NCI-H460 (cell line): ENCODE measurements around the gene SERPINA3. TPM values are rescaled to one million over a fixed set of nuclear protein-coding genes. Genes with fewer than 3 reads are reported as not detected.
"Not testable (repeated sequence)": the region's sequence is repeated elsewhere in the genome, so short reads cannot be mapped to it uniquely, and the experiment has no call there.

Experiments
- DNase-seq: peaks from one replicate; pipeline ENCODE4 v3.0.0-alpha.2; 2016; ENCODE audit warnings: low read depth; ENCODE audit errors: extremely low read depth
- polyA plus RNA-seq: library from polyadenylated mRNA; depleted of rRNA; stranded (reverse); fragments of >200 nt; gene quantifications from 2 replicates; pipeline ENCODE4 v1.2.3, GENCODE V29; 2014; cell fraction: nucleus; rRNA removed
- total RNA-seq: library from RNA; depleted of rRNA; stranded (reverse); fragments of >200 nt; shearing (Covaris generic); gene quantifications from 2 replicates; pipeline ENCODE4 v1.2.3, GENCODE V29; 2014; rRNA removed

The SERPINA3 gene
- total RNA-seq: not detected in 2 replicates
- not detected in 2 replicates for polyA plus RNA-seq

DNA sequence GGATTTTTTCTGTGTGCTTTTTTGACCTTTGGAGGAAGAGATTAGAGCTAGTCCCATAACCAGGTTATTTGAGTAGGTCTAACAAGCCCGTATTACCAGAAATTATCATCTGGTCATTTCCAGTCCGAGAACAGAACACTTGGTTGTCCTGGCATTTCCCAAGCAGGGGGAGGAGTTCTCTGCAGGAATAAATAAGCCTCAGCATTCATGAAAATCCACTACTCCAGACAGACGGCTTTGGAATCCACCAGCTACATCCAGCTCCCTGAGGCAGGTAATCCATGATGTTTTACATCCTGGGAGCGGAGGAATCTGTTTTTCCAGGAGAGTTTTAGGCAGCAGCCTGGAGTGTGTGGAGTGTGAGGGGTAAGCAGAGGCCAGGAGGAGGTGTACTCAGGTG, at the start of gene SERPINA3:
Gene SERPINA3 (plus strand): TSS at position 218 of the 400 bp plus-strand sequence. CDS start 2,051 bp downstream, outside the sequence.
- no peak for DNase-seq

GRCh38 chr14:94562941-94563883, 49.0 kb upstream of the SERPINA3 start:
- no peak for DNase-seq

DNA sequence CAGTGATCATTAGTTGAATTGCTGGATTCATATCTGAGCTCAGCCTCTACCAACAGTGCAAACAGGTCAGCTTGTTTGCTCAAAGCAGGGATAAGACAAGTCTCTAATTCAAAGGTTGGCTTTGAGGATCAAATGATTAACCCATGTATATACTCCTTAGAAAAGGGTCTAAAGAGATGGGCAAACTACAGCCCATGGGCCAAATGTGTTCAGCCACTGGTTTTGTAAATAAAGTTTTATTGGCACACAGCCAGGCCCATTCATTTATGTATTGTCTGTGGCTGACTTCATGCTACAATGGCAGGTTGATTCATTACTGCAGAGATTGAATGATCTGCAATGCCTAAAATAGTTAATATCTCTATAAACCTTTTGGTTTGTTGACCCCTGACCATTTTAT, 47.8 kb upstream of the SERPINA3 start:
- DNase-seq: no peak

DNA sequence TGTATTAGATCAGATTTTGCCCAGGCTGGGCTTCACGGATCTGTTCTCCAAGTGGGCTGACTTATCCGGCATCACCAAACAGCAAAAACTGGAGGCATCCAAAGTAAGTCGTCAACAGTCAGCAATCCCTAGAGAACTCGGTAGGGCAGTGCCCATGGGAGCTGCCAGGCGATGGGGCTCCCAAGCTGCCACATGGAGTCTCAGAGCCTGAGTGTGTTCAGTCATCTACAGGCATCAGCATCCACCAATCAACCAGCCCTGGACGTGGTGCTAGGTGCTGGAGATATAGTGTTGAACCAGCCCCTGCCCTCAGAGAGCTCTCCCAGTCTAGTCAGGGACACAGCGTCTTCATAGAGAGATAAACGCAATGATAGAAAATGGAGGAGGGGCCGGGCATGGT, 44.0 kb upstream of the SERPINA3 start:
- DNase-seq: no peak

DNA sequence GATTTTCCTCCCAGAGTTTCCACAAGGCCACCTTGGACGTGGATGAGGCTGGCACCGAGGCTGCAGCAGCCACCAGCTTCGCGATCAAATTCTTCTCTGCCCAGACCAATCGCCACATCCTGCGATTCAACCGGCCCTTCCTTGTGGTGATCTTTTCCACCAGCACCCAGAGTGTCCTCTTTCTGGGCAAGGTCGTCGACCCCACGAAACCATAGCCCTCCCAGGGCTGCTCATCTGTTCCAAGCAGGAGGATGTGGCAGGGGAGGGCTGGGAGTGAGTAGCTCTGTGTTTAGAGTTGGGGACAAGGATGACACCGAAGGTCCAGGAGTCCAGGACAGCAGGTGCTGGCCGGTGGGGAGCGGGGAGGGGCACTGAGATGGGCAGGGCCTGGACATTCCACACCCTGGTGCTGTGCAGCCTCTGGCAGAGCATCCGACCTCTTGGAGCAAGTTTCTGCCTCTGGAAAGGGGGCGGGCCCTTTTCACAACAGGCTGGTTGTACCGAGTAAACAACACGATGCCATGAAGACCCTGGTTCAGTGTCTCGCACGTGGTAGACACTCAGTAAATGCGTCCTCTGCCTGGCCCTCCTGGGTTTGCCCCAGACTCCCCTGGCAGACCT, 42.7 kb upstream of the SERPINA3 start:
- no peak for DNase-seq

DNA sequence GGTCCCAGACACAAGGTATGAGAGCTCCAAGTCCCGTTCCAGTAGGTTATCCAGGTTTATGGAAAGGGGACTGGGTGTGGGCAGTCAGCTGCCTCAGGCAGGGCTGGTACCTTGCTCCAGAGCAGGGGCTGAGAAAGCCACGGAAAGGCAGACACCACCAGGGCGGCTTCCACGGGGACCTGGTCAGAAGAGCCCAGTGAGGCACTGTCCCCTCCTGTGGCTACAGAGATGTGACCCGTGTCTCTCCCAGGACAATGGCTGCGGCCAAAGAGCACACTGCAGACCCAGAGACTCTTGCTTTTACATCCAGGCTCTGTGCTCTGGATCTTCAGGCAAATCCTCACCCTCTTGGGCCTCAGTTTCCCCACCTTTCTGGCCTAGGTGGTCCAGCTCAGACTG, 42.2 kb upstream of the SERPINA3 start:
- no peak for DNase-seq

DNA sequence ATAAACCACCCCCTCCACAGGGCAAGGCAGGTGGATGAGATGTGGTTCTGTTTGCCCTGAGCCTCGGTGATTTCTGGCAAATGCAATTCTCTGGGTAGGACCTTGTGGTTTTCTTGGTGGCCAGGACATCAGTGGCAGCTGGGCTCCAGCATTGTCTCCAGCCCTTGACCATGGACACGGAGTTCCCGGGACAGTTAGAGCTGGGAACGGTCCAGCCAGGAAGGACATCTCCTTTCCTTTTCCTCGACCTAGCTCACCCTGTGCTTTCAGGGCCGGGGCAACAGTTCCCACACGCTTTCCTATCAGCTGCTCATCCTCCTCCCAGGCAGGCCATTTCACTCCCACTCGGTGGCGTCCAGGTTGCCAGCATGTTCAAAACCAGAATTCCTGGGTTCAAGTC, 41.8 kb upstream of the SERPINA3 start:
- DNase-seq: no peak

- DNase-seq: no peak
Observed at GRCh38 chr14:94571395-94571794, 40.8 kb upstream of the SERPINA3 start.

DNA sequence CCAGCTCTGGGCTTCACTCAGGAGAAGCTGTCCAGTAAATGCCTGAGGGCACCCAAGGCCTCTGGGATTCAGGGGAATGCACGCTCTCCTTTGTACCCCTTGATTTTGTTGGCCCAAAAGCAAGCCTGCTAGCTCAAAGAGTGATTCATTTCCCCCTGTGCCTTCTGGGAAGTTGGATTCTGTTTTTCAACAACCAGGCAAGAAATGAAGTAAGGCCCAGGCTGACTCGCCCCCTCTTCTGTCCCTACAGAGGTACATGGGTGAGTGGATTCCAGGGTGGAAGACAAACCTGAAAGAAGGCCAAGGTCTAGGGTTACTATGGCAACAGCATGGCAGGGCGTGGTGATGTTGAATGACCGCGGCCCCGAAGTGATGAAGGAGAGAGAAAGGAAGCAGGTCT, 40.2 kb upstream of the SERPINA3 start:
- no peak for DNase-seq

GRCh38 chr14:94572637-94573303, 39.4 kb upstream of the SERPINA3 start:
- DNase-seq: no peak

DNA sequence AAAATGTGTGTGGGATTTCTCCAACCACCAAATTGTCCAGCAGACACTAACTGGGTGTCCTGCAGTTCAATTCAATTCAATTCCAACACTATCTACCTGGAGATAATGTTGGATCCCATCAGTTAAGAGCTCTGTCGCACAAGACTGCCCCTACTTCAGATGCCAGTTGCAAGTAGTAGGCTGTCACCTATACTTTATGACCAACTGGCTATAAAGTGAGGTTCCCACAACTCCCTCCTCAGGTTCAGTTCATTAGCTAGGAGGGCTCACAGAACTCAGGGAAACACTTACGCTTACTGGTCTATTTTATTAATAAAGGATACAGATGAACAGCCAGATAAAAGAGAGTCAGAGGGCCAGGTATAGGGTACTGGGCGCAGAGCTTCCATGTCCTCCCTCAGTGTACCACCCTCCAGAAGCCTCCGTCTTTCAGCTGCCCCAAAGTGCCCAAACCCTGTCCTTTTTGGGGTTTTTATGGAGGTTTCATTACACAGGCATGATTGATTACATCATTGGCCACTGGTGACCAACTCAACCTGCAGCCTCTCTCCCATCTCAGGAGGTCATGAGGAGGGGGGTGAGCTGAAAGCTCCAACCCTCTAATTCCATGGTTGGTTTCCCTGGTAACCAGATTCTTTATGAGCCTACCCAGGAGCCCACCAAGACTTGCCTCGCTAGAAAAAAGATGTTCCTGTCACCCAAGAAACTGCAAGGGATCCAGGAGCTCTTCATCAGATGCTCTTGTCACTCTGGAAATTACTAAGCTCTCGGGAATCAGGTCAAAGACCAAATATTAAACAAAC, 38.5 kb upstream of the SERPINA3 start:
- no peak for DNase-seq

DNA sequence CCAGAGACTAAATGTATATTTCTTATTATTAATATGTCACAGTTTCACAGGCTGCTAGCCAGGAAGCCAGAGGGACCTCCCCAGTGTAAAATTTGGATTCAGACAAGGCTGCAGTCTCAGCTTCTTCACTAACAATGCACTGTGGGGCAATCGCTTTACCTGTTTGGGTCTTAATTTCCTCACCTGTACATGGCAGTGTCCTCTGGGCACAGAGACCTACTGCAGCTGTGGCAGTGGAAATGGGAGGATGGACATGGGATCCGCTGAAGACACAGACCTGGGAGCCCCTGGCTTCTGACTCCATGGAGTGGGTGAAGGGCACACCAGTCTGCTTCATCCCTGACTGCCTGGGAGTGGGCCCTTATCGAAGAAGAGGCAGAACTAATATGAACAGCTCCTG, 37.9 kb upstream of the SERPINA3 start:
- DNase-seq: no peak

GRCh38 chr14:94575730-94576585, 36.2 kb upstream of the SERPINA3 start:
- no peak for DNase-seq

DNA sequence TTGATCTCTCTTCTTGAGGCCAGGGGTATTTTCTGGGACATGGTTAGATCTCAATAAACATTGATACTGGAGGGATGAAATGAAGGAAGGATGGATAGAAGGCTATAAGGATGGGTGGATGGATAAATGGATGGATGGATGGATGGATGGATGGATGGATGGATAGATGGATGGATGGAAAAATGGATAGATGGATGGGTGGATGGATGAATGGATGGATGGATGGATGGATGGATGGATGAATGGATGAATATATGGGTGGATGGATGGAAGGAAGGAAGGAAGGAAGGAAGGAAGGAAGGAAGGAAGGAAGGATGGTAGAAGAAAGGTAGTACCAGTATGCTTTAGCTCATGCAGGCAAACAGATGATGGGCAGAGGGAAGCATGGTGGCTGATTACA, 34.7 kb upstream of the SERPINA3 start:
- not testable (repeated sequence) for DNase-seq

- DNase-seq: no peak
Observed at GRCh38 chr14:94578712-94579111, 33.5 kb upstream of the SERPINA3 start.

- no peak for DNase-seq
Observed at GRCh38 chr14:94581127-94581999, 30.8 kb upstream of the SERPINA3 start, which contains the start of gene SERPINA5. Gene SERPINA5 (plus strand): TSS chr14:94581426. CDS start chr14:94587363, 5,937 bp downstream.

DNA sequence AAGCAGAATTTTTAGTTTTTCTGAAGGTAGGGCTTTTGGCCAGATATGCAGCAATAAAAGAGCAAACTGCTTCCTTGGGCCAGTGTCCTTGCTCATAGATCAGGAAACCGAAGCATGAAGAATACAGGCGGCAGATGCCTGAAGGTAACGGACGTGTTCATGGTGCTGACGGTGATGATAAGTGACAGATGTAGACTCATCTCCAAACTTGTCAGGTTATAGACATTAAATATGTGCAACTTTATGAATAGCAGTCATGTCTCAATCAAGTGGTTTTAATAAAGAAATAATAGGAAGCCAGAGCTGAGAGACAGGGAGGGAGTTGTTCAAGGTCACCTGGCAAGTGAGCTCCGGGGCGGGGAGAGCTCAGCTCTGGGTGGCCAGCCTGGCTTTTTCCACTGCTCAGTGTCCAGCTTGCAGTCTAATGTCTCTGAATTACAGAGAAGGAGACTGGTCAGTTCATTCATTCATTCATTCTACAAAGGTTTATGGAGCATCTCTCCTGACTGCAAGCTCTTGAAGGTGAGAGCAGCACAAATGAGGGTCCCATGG, 29.9 kb upstream of the SERPINA3 start:
- DNase-seq: no peak

DNA sequence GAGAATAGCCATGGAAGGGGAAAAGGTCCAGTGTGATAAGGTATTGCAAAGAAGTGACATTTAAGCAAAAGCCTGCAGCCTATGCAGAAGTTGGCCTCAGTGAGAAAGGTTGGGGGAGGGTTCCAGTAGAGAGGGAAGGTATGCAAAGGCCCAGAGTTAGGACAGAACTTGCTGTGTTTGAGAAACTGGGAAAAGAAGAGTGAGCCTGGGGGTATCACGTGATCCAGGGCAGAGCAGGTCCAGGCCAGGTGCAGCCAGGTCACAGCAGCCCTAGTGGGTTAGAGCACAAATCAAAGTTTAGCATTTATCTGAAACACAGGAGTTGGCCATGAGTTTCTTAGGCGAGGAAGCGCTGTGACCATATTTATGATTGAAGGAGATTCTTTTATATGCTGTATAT, 29.3 kb upstream of the SERPINA3 start:
- no peak for DNase-seq
